SK-N-SH (cell line): ENCODE measurements around the gene SALL3. TPM values are rescaled to one million over a fixed set of nuclear protein-coding genes. Genes with fewer than 3 reads are reported as not detected.

Experiments used
- CTCF ChIA-PET: fragments of 300-600, 350-600 bp; formaldehyde crosslinking; extraction: SDS; loops from one replicate; lab custom pipeline; 2021; lab: Yijun Ruan, JAX
- POLR2A ChIA-PET: fragments of 350-600 bp; sonication (Branson Sonifier 250); formaldehyde crosslinking; extraction: SDS; loops from one replicate; lab custom pipeline; 2020; ENCODE audit warnings: antibody characterized with exemption, inconsistent platforms; lab: Yijun Ruan, JAX
- DNase-seq: peaks from one replicate; pipeline ENCODE4 v3.0.0; 2012
- H2AFZ ChIP-seq: fragments of 200-600 bp; sonication (generic); 2 replicates; pipeline ENCODE4 v1.8.1; 2016; ENCODE audit warnings: antibody characterized with exemption, mild to moderate bottlenecking, low read depth
- H3F3A ChIP-seq: fragments of 200-600 bp; sonication (generic); replicated peaks from 2 replicates; pipeline ENCODE3; 2016; ENCODE audit warnings: antibody characterized with exemption, mild to moderate bottlenecking; ENCODE audit not compliant: insufficient read depth
- H3K27ac ChIP-seq, 2 experiments: fragments of 200-500 bp in 1 of 2; fragments of 200-600 bp in 1 of 2; sonication (Bioruptor generic) in 1 of 2; sonication (generic), shearing (Covaris generic) in 1 of 2; 2 replicates each; pipeline versions ENCODE4 v1.5.1 to v1.6.1; 2014 to 2016; ENCODE audit warnings: low read depth in 2 of 2, inconsistent platforms in 1 of 2, low read length in 1 of 2, mild to moderate bottlenecking in 1 of 2, mixed read lengths in 1 of 2
- H3K27me3 ChIP-seq: fragments of 200-600 bp; sonication (generic), shearing (Covaris generic); 2 replicates; pipeline ENCODE4 v1.6.1; 2016; ENCODE audit warnings: mixed run types; ENCODE audit not compliant: insufficient read depth
- H3K36me3 ChIP-seq, 2 experiments: fragments of 200-500 bp in 1 of 2; fragments of 200-600 bp in 1 of 2; sonication (Bioruptor generic) in 1 of 2; sonication (generic) in 1 of 2; replicated peaks in 1 of 2; 2 replicates each; pipeline versions ENCODE3 to v1.5.1; 2014 to 2016; ENCODE audit warnings: low read length in 1 of 2, mild to moderate bottlenecking in 1 of 2; ENCODE audit not compliant: insufficient read depth in 2 of 2, control insufficient read depth in 1 of 2
- H3K4me1 ChIP-seq, 2 experiments: fragments of 200-500 bp in 1 of 2; fragments of 200-600 bp in 1 of 2; sonication (Bioruptor generic) in 1 of 2; sonication (generic), shearing (Covaris generic) in 1 of 2; 2 replicates each; pipeline versions ENCODE4 v1.5.1 to v1.6.1; 2014 to 2016; ENCODE audit warnings: low read depth in 1 of 2, low read length in 1 of 2, mixed run types in 1 of 2; ENCODE audit not compliant: insufficient read depth in 2 of 2, control insufficient read depth in 1 of 2
- H3K4me2 ChIP-seq: fragments of 200-600 bp; sonication (generic), shearing (Covaris generic); 2 replicates; pipeline ENCODE4 v1.6.1; 2017; ENCODE audit warnings: mixed run types
- H3K4me3 ChIP-seq, 2 experiments: fragments of 200-500 bp in 1 of 2; fragments of 200-600 bp in 1 of 2; sonication (Bioruptor generic) in 1 of 2; sonication (generic), shearing (Covaris generic) in 1 of 2; 2 replicates each; pipeline versions ENCODE4 v1.5.1 to v1.8.1; 2014 to 2016; ENCODE audit warnings: low read depth in 2 of 2, inconsistent platforms in 1 of 2, low read length in 1 of 2, mild to moderate bottlenecking in 1 of 2, mixed read lengths in 1 of 2, moderate library complexity in 1 of 2
- H3K79me2 ChIP-seq: fragments of 200-600 bp; sonication (generic); 2 replicates; pipeline ENCODE4 v1.8.1; 2017; ENCODE audit warnings: mild to moderate bottlenecking; ENCODE audit not compliant: insufficient read depth
- H3K9ac ChIP-seq: fragments of 200-600 bp; sonication (generic); 2 replicates; pipeline ENCODE4 v1.6.1; 2017; ENCODE audit warnings: mixed run types
- H3K9me2 ChIP-seq: fragments of 200-600 bp; sonication (generic); 2 replicates; pipeline ENCODE4 v1.6.1; 2017; ENCODE audit warnings: mixed run types
- H3K9me3 ChIP-seq: fragments of 200-600 bp; sonication (generic); 2 replicates; pipeline ENCODE4 v1.6.1; 2017; ENCODE audit warnings: mixed run types, mild to moderate bottlenecking, moderate library complexity
- H4K20me1 ChIP-seq: fragments of 200-600 bp; sonication (generic); 2 replicates; pipeline ENCODE4 v1.6.1; 2017; ENCODE audit warnings: mild to moderate bottlenecking, mixed run types; ENCODE audit not compliant: insufficient read depth
- ELF1 ChIP-seq: IDR thresholded peaks from 2 replicates; pipeline ENCODE4 v1.4.0; 2012
- EZH2phosphoT487 ChIP-seq: fragments of 200-600 bp; sonication (generic); IDR thresholded peaks from 2 replicates; pipeline ENCODE4 v1.6.1; 2017; ENCODE audit warnings: low read depth, mixed run types, mild to moderate bottlenecking, antibody characterized with exemption, moderate library complexity, borderline replicate concordance
- FOXJ3 ChIP-seq: sonication (generic); formaldehyde crosslinking; IDR thresholded peaks from 2 replicates; pipeline ENCODE4 v1.5.1; 2020; ENCODE audit warnings: mild to moderate bottlenecking, missing genetic modification reagents
- FOXM1 ChIP-seq: IDR thresholded peaks from 2 replicates; pipeline ENCODE4 v1.4.0; 2012; ENCODE audit warnings: low read depth, mild to moderate bottlenecking
- MXI1 ChIP-seq: IDR thresholded peaks from 2 replicates; pipeline ENCODE4 v1.6.1; 2012; ENCODE audit warnings: mild to moderate bottlenecking, low read depth, low read length, improper control_type of control experiment
- POLR2AphosphoS5 ChIP-seq: IDR thresholded peaks from 2 replicates; pipeline ENCODE4 v1.6.1; 2012; ENCODE audit warnings: low read depth, low read length
- RAD21 ChIP-seq: IDR thresholded peaks from 2 replicates; pipeline ENCODE4 v1.6.1; 2012; ENCODE audit warnings: mild to moderate bottlenecking, low read length
- SIN3A ChIP-seq: IDR thresholded peaks from 2 replicates; pipeline ENCODE4 v1.6.1; 2012; ENCODE audit warnings: low read depth, mild to moderate bottlenecking, low read length, moderate library complexity, borderline replicate concordance
- SMC3 ChIP-seq: IDR thresholded peaks from 2 replicates; pipeline ENCODE4 v1.6.1; 2012; ENCODE audit warnings: low read depth, low read length, improper control_type of control experiment
- TCF12 ChIP-seq: IDR thresholded peaks from 2 replicates; pipeline ENCODE4 v1.4.0; 2012
- TEAD4 ChIP-seq: IDR thresholded peaks from 2 replicates; pipeline ENCODE4 v1.4.0; 2012; ENCODE audit warnings: mild to moderate bottlenecking, borderline replicate concordance; ENCODE audit not compliant: insufficient read depth
- WGBS: methylation state at CpG from one replicate; pipeline ENCODE4 v1.1.6; 2017; ENCODE audit warnings: low lambda C conversion rate; 5-methylcytosine and 5-hydroxymethylcytosine counted together
- polyA plus RNA-seq, 3 experiments: library from polyadenylated mRNA; depleted of rRNA; stranded (reverse); fragments of >200 nt; gene quantifications; 2 replicates each; pipeline ENCODE4 v1.2.3, GENCODE V29; 2012
- TF ChIP-seq, protein P1 (sequence below): fragments of 200-600 bp; sonication (generic); IDR thresholded peaks from 2 replicates; pipeline ENCODE4 v1.6.1; 2017; ENCODE audit warnings: antibody characterized with exemption, mild to moderate bottlenecking, moderate library complexity
- TF ChIP-seq, protein P2 (sequence below): IDR thresholded peaks from 2 replicates; pipeline ENCODE4 v1.4.0; 2012; ENCODE audit warnings: low read depth
- TF ChIP-seq, protein P3 (sequence below): IDR thresholded peaks from 2 replicates; pipeline ENCODE4 v1.4.0; 2012; ENCODE audit warnings: low read depth, borderline replicate concordance

SALL3 gene
- polyA plus RNA-seq, 1 of the 3 experiments (the other 2 are of a cell fraction) = not detected

DNA sequence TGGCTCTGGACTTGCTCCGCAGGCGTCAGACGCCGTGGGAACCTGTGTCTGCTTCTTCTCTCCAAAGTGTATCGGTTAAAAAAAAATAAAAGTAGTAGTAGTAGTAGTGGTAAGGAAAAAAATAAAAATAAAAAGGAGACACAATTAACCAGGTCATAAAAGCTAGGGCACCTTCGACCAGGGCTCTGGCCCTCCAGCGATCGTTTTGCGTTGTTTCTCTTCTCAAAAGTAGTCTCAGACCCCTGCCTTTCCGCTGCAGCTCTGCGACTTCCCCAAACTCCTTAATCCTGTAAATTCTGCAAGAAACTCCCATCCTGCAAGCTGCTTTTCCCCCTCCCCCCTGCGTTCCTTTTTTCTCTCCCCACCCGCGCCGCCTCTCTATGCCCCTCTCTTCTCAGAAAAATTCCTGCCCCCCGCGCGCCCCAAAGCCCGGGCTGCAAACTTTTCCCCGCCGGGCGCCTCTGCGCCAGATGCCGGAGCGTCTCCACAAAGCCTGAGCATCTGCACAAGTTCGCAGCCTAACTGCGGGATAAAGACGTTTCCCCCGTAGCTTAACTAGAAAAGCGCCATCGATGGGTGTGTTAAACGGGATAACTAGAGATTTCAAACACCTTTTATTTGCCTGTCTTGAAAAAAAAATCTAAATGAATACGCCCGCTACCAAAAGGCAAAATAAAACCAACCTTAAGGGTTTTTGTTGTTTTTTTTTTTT lies 1.8 kb upstream of the SALL3 start:
- Histone ChIP-seq H4K20me1 (0 out of 2 replicates have a peak, but pooled peaks cover 3% of the 10 kb centered on the region), H3K27ac (no peak overlapping the region), H3K9me3 (no peaks in the 10 kb centered on the region), H3K4me3 (no peak overlapping the region), H3K27me3 (peaks cover 80% of the 10 kb centered on the region), H3K36me3 (no peaks in the 10 kb centered on the region), H3K79me2 (no peaks in the 10 kb centered on the region), H3F3A (no peaks in the 10 kb centered on the region), H3K4me1 (no peaks in the 10 kb centered on the region), H3K9me2 (no peaks in the 10 kb centered on the region), H2AFZ (no peak overlapping the region), H3K9ac (no peak overlapping the region), H3K4me2 (no peak overlapping the region)
- POLR2A ChIA-PET = no interaction called here
- TF ChIP-seq FOXJ3 (CRISPR knock-in tag) (no peak), SIN3A (no peak), POLR2AphosphoS5 (no peak), TEAD4 (no peak), TCF12 (no peak), MXI1 (no peak), RAD21 (no peak), FOXM1 (no peak), EZH2phosphoT487 (no peak), SMC3 (no peak), ELF1 (no peak)
- TF ChIP-seq, protein P1, sequence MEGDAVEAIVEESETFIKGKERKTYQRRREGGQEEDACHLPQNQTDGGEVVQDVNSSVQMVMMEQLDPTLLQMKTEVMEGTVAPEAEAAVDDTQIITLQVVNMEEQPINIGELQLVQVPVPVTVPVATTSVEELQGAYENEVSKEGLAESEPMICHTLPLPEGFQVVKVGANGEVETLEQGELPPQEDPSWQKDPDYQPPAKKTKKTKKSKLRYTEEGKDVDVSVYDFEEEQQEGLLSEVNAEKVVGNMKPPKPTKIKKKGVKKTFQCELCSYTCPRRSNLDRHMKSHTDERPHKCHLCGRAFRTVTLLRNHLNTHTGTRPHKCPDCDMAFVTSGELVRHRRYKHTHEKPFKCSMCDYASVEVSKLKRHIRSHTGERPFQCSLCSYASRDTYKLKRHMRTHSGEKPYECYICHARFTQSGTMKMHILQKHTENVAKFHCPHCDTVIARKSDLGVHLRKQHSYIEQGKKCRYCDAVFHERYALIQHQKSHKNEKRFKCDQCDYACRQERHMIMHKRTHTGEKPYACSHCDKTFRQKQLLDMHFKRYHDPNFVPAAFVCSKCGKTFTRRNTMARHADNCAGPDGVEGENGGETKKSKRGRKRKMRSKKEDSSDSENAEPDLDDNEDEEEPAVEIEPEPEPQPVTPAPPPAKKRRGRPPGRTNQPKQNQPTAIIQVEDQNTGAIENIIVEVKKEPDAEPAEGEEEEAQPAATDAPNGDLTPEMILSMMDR = no peak
- TF ChIP-seq, protein P2, sequence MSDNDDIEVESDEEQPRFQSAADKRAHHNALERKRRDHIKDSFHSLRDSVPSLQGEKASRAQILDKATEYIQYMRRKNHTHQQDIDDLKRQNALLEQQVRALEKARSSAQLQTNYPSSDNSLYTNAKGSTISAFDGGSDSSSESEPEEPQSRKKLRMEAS = no peak
- TF ChIP-seq, protein P3, sequence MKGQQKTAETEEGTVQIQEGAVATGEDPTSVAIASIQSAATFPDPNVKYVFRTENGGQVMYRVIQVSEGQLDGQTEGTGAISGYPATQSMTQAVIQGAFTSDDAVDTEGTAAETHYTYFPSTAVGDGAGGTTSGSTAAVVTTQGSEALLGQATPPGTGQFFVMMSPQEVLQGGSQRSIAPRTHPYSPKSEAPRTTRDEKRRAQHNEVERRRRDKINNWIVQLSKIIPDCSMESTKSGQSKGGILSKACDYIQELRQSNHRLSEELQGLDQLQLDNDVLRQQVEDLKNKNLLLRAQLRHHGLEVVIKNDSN = no peak
- 13% methylated on average over 34 of the region's 34 CpGs for WGBS
- no peak for DNase-seq
- CTCF ChIA-PET = interaction anchor here (1.1 kb wide), 1 partner anchor 8 kb away, joined by 3 read pairs; no protein-coding TSS in a partner anchor
